Hypothalamus (tissue), 51 donors: ENCODE measurements around the gene CPTP.

Source experiments
- DNase-seq, 51 donors: peaks; one replicate each; lab custom pipeline; 2025; lab: John Stamatoyannopoulos, UW

Gene CPTP

DNA sequence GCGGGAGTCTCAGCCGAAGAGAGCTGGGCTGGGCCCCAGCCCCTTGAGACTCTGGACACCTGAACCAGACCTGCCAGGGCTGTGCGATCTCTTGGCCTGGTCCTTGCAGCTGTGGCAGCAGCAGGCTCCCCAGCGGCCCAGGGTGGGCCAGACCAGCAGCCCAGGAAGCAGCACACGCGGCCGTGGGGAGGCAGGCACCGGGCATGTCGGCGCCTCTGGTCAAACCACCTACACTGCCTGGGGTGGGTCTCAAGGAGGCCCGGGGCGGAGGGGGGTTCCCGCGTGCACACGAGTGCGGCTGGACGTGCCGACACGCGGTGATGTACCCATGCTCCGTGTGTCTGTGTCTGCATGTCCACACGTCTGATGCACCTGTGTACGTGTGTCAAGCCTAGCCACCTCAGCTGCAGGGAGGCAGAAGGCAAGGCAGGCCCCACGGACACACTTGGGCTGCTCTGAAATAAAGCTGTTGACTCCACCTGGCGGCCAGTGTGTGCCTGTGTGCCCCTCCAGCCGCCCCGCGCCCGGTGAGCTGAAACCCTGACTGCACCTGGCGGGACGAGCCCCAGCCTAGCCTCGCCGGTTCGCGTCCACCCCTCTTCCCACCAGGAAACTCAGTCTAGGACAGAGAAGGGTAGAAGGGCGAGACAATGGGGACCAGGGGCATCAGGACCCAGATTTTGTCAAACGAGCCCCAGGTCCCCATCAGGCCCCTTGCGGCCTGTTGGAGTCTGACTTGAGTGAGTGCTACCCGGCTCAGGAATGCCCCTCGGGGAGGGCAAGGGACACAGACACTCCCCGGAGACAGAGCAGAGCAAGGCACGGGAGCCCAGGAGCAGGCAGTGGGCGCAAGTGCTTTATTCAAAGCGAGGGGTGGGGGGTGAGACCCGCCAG lies 32.8 kb upstream of the CPTP start:
- DNase-seq: peak in 13 of 51 donors; percentile 9 to 44 (median 33)

DNA sequence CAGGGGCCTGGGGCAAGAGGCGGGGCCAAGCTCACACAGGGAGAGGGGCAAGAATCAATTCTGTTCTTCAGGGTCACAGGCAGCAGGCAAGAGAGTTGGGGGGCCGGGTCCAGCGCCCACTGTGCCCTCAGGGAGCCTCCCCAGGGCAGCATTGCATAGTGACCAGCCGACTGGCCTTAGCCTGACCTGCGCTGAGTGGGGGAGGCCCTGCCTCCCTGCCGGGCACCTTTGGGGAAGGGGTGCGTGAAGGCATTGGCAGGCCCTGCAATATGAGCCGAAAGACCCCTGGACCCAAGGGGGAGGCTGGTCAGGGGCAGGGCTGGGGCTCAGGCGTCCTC lies 32.2 kb upstream of the CPTP start:
- no peak for DNase-seq

DNA sequence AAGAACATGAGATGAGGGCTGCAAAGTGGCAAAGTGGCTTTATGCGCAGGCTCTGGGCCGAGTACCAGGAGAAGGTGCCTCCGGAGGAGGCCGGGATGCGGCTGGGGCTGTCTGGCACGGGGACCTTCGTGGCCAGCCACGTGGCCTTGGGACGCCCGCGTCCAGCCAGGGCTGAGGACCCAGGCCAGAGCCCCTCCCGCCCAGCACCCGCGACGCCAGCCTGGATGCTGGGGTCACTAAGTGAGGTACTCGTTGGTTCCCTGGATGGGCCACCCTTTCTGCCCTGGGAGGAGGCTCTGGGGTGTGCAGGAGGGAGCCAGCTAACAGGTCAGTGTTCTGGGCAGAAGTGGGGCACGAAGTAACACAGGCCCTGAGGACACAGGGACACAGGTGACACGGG lies 31.8 kb upstream of the CPTP start:
- DNase-seq: no peak

DNA sequence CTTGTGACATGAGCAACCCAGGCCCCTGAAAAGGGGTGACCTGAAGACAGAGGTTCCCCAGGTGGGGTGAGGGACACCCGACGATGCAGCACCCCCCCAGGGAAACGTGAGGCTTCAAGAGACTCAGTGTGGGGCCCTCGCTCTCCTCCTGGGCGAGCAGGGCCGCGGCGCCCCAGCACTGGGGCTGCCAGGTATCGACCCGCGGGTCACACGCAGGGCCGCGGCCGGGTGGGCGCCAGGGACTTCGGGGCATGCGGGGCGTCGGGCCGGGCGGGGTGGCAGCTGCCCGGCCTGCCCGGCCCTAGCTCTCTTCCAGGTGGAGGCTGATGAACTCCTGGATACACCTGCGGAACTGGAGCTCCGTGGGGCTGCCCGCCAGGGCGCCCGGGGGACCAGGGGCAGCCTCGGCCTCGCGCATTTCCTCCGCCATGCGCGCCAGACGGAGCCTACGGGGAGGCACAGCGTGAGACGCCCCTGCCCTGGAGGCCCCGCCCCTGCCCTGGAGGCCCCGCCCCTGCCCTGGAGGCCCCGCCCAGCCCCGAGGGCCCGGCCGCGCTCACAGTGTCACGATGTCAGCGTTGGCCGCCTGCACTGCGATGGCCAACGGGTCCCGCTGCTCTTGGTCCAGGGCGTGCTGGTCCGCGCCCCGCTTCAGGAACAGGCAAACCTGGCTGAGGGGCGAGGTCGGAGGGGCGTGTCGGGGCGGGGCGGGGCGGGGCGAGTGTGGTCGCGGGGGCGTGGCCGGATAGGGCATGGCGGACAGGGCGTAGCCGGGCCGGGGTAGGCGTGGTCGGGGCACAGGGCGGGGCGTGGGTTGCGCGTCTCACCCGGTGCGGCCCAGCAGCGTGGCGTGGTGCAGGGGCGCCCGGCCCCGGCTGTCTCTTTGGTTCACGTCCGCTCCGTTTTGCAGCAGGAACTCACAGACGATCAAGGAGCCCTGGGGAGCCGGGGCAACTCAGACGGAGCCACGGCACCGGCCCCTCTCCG lies 31.0 kb upstream of the CPTP start:
- DNase-seq: no peak

DNA sequence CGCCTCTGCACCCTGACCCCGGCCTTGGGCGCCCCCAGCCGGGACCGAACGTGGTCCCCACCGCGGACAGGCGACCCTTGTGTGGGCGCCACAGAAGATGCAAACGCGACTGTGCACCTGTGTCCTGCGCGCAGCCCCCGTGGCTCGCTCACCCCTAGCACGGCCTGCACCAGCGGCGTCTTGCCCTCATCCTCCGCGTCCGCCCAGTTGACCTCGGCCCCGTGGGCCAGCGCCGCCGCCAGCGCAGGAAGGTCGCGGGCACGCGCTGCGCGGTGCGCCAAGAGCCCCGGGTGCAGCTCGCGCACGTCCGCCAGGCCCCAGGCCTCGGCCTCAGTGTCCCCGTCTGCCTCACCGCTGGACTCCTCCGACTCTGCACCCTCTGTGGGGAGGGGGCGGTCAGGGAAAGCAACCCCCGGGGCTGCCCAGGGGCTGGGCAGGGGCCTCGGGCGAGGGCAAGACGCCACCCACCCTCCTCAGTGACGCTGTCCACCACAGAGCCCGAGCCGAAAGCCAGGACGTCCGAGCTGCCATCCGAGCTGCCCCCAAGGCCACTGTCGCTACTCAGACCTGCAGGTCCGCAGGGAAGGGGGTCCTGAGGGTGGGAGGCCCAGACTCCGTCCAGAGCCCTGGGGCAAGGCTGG lies 30.2 kb upstream of the CPTP start:
- DNase-seq: no peak

DNA sequence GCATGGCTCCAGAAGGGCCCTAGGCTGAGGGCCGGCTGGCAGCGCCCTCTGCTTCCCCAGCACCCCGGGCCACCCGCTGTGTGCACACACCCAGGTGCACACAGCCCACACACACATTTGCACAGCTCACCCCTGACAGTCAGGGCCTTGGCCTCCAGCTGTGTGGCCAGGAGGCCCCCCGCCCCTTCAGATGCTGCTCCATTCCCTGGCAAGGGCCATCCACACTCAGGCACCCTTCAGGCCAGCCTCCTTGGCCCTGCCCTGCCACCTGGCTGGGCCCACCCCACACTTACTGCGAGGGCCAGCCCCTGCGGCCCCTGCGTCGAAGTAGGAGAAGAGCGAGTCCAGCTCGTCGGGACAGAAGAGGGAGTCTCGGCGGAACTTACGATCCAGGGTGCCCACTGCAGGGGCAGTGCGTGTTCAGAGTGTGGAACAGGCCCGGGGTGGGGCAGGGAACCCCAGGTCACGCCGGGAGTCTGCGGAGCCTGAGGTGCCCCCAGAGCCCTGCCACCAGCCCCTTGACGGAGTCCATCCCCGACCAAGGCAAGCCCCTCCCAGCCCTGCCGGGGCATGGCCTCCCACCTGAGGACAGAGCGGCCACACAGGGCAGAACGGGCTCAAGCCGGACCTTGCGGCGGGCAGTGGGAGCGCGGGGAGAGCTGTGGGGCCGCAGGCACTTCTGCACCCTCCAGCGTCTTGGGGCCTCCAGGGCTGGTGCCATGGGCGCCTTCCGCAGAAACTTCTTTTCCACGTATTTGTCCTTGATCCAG lies 29.3 kb upstream of the CPTP start:
- no peak for DNase-seq

DNA sequence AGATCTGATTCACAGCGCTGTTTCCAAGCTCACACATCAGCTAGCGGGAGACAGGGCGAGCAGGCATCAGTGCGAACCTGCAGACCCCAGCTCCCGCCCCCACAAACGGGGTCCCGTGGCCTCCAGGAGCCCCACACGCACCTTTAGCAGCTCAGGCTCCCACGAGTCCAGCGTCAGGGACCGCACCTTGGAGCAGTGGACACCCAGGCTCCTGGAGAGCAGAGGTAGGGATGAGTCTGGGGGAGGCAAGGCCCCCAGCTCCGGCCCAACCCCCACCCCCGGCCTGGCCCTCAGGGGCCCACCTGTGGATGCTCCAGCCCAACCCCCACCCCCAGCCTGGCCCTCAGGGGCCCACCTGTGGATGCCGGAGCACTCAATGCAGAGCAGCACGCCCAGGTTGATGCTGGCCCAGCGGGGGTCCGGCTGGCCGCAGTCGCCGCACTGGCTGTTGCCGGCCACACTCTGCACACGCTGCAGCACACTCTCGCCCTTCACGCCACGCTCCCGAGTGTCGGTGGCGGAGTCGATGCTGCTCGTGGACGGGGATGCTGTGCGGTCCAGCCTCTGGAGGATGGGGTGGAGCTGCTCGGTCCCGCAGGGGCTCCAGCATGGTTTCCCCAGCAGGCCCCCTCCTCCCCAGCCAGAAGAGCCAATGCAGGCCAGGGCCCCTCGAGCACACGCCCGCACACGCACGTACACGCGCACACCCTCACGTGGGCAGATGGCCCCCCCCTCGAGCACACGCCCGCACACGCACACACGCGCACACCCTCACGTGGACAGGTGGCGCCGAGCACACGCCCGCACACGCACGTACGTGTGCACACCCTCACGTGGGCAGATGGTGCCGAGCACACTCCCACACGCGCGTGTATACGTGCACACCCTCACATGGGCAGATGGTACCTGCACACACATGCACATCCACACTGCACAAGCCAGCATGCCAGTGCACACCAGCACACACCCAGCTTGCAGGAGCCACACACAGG lies 28.2 kb upstream of the CPTP start:
- no peak for DNase-seq

DNA sequence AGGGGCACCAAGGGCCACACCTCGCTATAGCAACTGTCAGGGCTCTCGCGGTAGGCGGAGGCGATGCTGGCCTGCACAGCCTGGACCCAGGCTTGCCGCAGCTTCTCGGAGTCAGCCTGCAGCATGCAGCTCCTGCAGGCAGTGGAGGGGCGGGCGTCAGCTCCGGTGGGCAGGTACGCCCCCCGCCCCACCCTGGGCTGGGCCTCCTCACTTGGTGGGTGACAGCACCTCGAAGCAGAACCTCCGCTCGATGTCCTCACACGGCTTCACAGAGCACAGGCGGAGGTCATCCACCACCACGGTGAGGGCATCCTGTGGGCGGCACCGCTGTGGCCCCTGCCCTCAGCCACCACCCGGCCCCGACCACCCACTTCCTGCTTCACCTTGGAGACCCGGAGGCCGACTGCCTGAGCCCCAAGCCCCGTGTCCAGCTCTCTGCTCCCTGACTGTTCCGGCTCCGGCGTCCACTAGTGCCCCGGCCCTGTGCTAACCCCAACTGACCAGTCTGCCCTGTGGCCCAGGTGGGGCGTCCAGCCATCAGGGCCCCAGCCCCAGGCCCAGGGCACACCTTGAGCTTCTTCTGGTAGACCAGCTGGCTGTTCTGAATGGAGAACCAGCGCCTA lies 26.7 kb upstream of the CPTP start:
- DNase-seq: no peak

DNA sequence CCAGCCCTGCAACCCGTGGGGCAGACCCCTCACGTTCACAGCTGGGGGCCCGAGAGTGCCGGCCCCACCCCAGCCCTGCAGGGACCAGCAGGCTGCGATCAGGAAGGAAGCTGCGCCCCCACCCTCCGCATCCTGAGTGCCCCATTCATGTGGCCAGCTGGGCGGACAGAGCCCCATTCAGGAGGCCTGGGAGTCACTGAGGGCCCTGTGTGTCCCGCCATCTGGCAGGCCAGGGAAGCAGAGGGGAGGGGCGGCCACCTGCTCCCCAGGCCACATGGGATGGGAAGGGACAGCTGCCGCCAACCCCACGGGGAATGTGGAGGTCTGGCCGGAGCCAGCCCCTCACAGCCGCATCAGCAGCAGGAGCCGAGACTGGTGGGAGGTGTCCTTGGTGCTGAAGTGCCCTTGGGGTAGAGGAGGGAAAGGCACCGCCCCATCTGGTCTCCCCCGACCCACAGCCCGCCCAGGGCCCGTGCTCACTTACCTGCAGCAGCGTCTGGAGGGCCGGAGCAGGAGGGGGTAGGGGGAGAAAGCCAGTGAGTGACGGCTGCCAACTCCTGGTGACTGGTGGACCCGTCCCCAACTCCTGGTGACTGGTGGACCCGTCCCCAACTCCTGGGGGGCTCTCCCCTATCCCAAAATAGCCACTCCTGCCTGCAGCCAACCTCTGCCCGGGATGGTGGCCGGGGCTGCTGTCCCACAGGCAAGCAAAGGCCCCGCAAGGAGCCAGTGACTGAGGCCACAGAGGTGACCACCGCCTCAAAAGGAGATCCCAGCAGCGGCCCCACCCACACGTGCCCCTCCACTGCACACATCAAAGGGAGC lies 25.5 kb upstream of the CPTP start:
- peak in 49 of 51 donors; percentile 17 to 97 (median 84) for DNase-seq

DNA sequence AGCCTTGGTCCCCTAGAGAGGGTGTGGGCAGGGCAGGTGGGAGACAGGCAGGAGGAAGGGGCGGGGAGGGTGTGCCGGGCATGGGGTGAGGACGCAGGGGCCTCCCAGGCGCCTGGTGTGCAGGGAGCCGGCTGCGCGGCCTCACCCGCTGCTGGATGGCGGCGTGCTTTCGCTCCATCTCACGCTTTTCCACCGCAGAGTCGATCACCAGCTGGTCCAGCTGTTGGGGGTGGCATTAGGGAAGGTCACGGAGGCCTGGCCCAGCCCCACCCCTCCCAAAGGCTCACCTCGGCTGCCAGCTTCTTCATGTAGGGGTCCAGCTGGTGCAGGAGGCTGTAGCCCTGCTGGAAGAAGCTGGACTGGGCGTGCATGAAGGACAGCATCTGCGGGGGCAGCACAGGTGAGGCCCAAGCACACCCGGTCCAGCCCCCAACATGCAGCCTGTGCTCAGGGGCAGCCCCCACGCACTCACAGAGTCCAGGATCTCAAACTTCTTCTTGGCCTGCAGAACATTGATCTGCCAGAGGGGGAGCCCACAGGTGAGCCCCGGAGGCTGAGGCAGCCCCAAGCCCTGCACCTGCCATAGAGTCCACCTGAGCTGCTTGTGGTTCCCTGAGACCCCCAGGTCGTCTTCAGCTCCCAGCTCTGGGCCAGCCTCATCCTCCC lies 24.8 kb upstream of the CPTP start:
- DNase-seq: peak in 1 of 51 donors; percentile 22

DNA sequence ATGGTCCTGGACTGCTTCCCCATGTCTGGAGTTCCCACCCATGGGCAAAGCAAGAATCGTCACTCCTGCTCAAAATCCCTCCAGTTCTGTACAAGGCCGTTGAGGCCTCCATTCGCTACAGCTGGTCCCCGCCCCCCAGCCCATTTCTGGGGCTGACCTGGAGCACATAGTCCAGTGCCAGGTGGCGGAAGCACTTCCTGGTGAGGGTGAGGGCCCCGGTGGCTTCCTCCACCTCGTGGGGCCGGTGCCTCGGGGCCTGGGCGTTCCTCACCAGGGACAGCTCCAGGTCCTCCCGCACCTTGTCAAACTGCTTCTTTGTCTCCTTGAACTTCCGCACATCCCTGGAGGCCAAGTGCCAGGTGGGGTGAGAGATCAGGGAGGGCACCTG lies 24.3 kb upstream of the CPTP start:
- no peak for DNase-seq

DNA sequence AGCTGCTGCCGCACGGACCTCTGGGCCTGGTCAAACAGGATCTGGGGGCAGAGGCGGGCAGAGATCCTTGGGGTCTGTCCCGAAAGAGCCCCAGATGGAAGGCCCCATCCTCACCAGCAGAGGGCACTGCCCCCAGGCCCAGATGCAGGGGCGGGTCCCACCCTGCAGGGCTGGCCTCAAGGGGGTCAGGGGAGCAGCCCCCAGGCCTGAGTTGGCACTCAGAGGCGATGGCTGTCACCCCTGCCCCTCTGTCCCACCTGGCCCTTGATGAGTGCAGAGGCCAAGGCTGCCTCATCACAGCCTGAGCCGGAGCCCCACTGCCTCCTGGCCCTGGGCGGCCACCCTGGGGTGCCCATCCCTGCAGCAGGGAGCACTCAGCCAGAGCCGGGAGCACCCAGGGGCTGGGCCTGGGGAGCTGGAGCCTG lies 22.6 kb upstream of the CPTP start:
- DNase-seq: no peak

DNA sequence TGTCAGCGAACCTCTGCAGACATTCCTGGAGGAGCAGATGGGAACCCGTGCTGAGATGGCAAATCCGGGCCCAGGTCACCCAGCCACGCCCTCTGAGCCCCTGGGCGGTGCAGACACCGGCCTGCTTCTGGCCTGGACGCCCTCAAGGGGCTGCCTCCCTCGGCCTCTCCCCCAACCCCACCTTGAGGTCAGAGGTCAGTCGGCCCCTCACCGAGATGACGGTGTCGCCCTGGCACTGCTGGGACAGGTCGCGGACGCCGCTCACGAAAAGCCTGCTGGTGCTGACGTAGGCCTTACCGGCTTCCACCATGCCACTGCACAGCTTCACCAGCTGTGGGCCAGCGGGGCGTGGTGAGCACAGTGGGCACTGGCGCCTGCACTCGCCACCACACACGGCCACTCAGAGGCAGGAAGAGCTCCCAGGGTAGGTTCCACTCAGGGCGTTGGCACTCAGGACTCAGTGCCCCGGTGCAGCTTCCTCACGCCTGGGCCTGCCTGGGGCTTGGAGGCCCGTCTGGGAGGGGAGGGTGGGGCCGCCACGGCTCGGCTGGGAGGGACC lies 21.6 kb upstream of the CPTP start:
- peak in 3 of 51 donors; percentile 11 to 32 (median 17) for DNase-seq

DNA sequence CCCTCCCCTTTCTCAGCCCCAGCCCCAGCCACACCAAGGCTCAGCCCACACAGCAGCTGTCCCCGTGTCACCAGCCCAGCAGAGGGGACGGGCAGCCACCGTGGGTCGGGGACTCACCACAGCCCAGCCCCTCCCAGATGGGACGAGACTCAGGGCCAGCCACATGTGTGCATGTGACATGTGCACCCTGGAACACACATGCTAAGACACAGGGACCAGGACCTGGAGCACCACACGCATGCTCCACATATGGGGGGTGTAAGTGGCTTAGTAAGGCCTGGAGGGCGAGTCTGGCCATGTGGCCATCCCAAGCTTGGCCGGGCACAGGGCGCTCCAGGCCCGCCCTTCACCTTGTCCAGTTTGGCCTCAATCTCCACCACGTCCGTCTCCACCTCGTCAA lies 20.9 kb upstream of the CPTP start:
- peak in 2 of 51 donors; percentile 17 to 30 for DNase-seq

DNA sequence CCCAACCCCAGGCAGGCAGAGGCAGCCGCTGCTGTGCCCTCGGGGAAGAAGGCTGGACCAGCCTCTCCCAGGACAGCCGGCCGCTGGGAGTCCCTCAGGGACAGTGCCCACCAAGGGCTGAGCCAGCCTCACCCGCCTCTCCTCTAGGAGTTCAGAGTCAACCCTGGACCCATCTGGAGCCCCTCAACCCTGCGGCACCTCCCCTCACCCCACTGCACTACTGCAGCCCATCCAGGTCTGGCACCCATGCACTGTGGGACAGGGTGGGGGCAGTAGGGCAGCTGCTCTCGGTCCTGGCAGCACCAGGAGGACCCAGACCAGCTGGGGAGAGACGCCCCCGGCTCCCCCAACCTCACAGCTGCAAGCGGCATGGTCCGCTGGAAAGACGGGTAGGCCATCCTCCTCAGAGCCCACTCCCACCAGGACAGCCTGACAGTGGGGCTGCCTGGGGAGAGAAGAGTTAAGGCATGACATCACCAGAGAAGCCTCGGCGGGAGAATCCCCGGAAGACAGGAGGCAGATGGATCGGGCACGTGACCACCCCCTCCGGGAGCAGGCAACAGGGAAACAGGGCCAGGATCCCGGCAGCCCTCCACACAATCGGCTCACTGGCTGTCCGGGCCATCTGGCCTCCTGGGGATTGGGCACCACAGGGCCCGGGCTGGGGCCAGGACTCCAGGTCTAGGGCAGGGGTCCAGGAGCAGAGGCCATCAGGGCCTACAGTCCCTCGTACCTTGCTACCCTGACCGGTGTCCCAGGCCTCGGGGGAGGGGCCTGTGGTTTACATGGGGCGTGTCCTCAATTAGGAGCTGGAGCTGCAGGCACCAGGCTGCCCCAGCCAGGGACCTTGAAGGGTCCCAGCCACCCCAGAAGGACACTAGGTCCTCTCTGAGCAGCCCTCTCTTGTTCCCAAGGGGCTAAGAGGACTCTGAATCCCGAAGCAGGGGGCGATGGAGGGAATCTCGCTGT lies 20.0 kb upstream of the CPTP start:
- peak; percentile 42 to 96 (median 86) for DNase-seq
